HepG2 (cell line): ENCODE measurements around the gene AMPD2. TPM values are rescaled to one million over a fixed set of nuclear protein-coding genes. Genes with fewer than 3 reads are reported as not detected.
A peak's percentile ranks its signal among the peaks of the same experiment; 100 is the strongest.

Experiments used
- ATAC-seq: fragments of 200-7000 bp; cut with Tn5 transposase; 3 replicates; pipeline ENCODE4 v1.9.1; 2020; ENCODE audit warnings: mild to moderate bottlenecking, moderate library complexity
- BruUV-seq: library from RNA; stranded (reverse); fragments of 400-500 nt; replicated peaks from 2 replicates; lab custom pipeline; 2021; lab: Mats Ljungman, UMichigan
- CTCF ChIA-PET: fragments of 300-600 bp; formaldehyde crosslinking; extraction: SDS; loops from one replicate; lab custom pipeline; 2021; ENCODE audit warnings: low total read pairs, inconsistent platforms, low intra/inter-chr PET ratio; lab: Yijun Ruan, JAX
- POLR2A ChIA-PET: fragments of 350-600 bp; sonication (Branson Sonifier 250); formaldehyde crosslinking; loops from one replicate; lab custom pipeline; 2020; ENCODE audit warnings: antibody characterized with exemption, inconsistent platforms; lab: Yijun Ruan, JAX
- DNase-seq: peaks from one replicate; pipeline ENCODE4 v3.0.0-alpha.2; 2015; ENCODE audit warnings: low spot score
- FAIRE-seq: peaks from 3 replicates; lab custom pipeline; 2011; peaks lifted over from hg19 to GRCh38; lab: Jason Lieb, UNC
- H2AFZ ChIP-seq: one replicate; pipeline ENCODE4 v1.6.1; 2011; ENCODE audit warnings: low read length, inconsistent platforms
- H3K27ac ChIP-seq: fragments of 300-600 bp; 3 replicates; pipeline ENCODE4 v1.8.0; 2011; ENCODE audit warnings: mixed run types, mild to moderate bottlenecking, mixed read lengths, low read length, inconsistent platforms; ENCODE audit not compliant: insufficient read depth; ENCODE audit errors: extremely low read length
- H3K27me3 ChIP-seq, 2 experiments: fragments of 200-600 bp in 1 of 2; 2 replicates in 1 of 2; 3 replicates in 1 of 2; pipeline versions ENCODE4 v1.6.0 to v1.8.0; 2011; ENCODE audit warnings: low read length in 2 of 2, mild to moderate bottlenecking in 2 of 2, moderate library complexity in 2 of 2, inconsistent platforms in 1 of 2; ENCODE audit not compliant: insufficient read depth in 2 of 2, control insufficient read depth in 1 of 2
- H3K36me3 ChIP-seq, 2 experiments: fragments of 200-600 bp in 1 of 2; replicated peaks in 1 of 2; 2 replicates in 1 of 2; 3 replicates in 1 of 2; pipeline versions ENCODE4 v1.5.1 to v1.8.0; 2011; ENCODE audit warnings: low read length in 2 of 2, inconsistent platforms in 1 of 2; ENCODE audit not compliant: insufficient read depth in 2 of 2, control insufficient read depth in 1 of 2
- H3K4me1 ChIP-seq: 2 replicates; pipeline ENCODE4 v1.5.1; 2012; ENCODE audit warnings: low read length, inconsistent platforms; ENCODE audit not compliant: insufficient read depth
- H3K4me2 ChIP-seq: 2 replicates; pipeline ENCODE4 v1.6.0; 2011; ENCODE audit warnings: low read depth, low read length, inconsistent platforms
- H3K4me3 ChIP-seq, 3 experiments: fragments of 200-600 bp in 1 of 3; sonication (generic), shearing (Covaris generic) in 1 of 3; replicated peaks in 1 of 3; 2 replicates each; pipeline ENCODE4 v1.5.1; 2011 to 2016; ENCODE audit warnings: low read length in 3 of 3, inconsistent platforms in 2 of 3, low read depth in 2 of 3, mild to moderate bottlenecking in 2 of 3, control low read depth in 1 of 3, mixed read lengths in 1 of 3; ENCODE audit not compliant: insufficient read depth in 1 of 3
- H3K79me2 ChIP-seq: one replicate; pipeline ENCODE4 v1.6.1; 2011; ENCODE audit warnings: low read length, inconsistent platforms; ENCODE audit not compliant: insufficient read depth
- H3K9ac ChIP-seq: 2 replicates; pipeline ENCODE4 v1.6.0; 2011; ENCODE audit warnings: mild to moderate bottlenecking, low read depth, low read length, inconsistent platforms; ENCODE audit not compliant: insufficient read depth
- H3K9me3 ChIP-seq: 2 replicates; pipeline ENCODE4 v1.5.1; 2012; ENCODE audit warnings: mild to moderate bottlenecking, low read length
- H4K20me1 ChIP-seq: 2 replicates; pipeline ENCODE4 v1.6.0; 2011; ENCODE audit warnings: inconsistent platforms, mild to moderate bottlenecking, low read length, moderate library complexity; ENCODE audit not compliant: insufficient read depth
- BCL6 ChIP-seq: IDR thresholded peaks from 2 replicates; pipeline ENCODE4 v1.6.1; 2016; ENCODE audit warnings: missing genetic modification reagents, missing compliant biosample characterization
- BHLHE40 ChIP-seq: IDR thresholded peaks from 2 replicates; pipeline ENCODE4 v1.6.1; 2011; ENCODE audit warnings: low read length, improper control_type of control experiment
- CTCF ChIP-seq: sonication (generic); formaldehyde crosslinking; IDR thresholded peaks from 2 replicates; pipeline ENCODE4 v1.5.0; 2020; ENCODE audit warnings: mild to moderate bottlenecking, missing genetic modification reagents, moderate library complexity
- FOXA3 ChIP-seq: IDR thresholded peaks from 2 replicates; pipeline ENCODE4 v1.6.1; 2016; ENCODE audit warnings: missing genetic modification reagents, missing compliant biosample characterization
- HOXD1 ChIP-seq: sonication (generic); formaldehyde crosslinking; IDR thresholded peaks from 2 replicates; pipeline ENCODE4 v1.5.0; 2020; ENCODE audit warnings: missing genetic modification reagents
- SKI ChIP-seq: fragments of 450-650 bp; IDR thresholded peaks from one replicate; pipeline ENCODE4 v1.6.1; 2018; ENCODE audit warnings: mild to moderate bottlenecking; ENCODE audit not compliant: partially characterized antibody
- ZNF512B ChIP-seq: sonication (generic); formaldehyde crosslinking; IDR thresholded peaks from 2 replicates; pipeline ENCODE4 v1.5.1; 2020; ENCODE audit warnings: missing genetic modification reagents, mild to moderate bottlenecking, borderline replicate concordance
- ZNF644 ChIP-seq: IDR thresholded peaks from 2 replicates; pipeline ENCODE4 v1.6.1; 2016; ENCODE audit warnings: low read depth
- ZNF782 ChIP-seq: sonication (generic); formaldehyde crosslinking; IDR thresholded peaks from 2 replicates; pipeline ENCODE4 v1.4.0; 2020; ENCODE audit warnings: missing genetic modification reagents, mild to moderate bottlenecking, borderline replicate concordance
- ZNF792 ChIP-seq: IDR thresholded peaks from 2 replicates; pipeline ENCODE4 v1.6.1; 2016
- ZSCAN31 ChIP-seq: sonication (generic); formaldehyde crosslinking; IDR thresholded peaks from 2 replicates; pipeline ENCODE4 v1.5.0; 2020; ENCODE audit warnings: low read depth, mild to moderate bottlenecking, missing genetic modification reagents
- WGBS: methylation state at CpG from one replicate; pipeline ENCODE4 v1.1.6; 2017; ENCODE audit warnings: low lambda C conversion rate; 5-methylcytosine and 5-hydroxymethylcytosine counted together
- in situ Hi-C: cut with HindIII; loops from 2 replicates; pipeline ENCODE4 v1.10.0; 2017; ENCODE audit warnings: low pct_unique_long_range_greater_than_20kb; ENCODE audit not compliant: extremely low pct_ligation_motif_present
- intact Hi-C: fragments of 100-400 bp; cut with micrococcal nuclease; formaldehyde crosslinking; loops from one replicate; pipeline ENCODE4 v1.10.0; 2022; ENCODE audit not compliant: unreplicated experiment
- polyA plus RNA-seq, 8 experiments: library from polyadenylated mRNA; depleted of rRNA in 3 of 8; stranded (reverse) in 7 of 8; unstranded in 1 of 8; fragments of >200 nt; fragmentation: Illumina TruSeq in 4 of 8; extraction: Trizol in 4 of 8; gene quantifications; 2 replicates each; pipeline versions ENCODE4 v1.2.1 to v1.2.3, GENCODE V29; 2011 to 2016; ENCODE audit warnings: low read depth in 4 of 8, missing spikeins in 1 of 8, mixed read lengths in 1 of 8; ENCODE audit not compliant: insufficient read depth in 1 of 8
- total RNA-seq, 5 experiments: library from RNA; depleted of rRNA; stranded (reverse); fragments of >200 nt; fragmentation: Illumina TruSeq; extraction: Trizol; gene quantifications; 2 replicates each; pipeline ENCODE4 v1.2.3, GENCODE V29; 2016; ENCODE audit warnings: low read depth in 1 of 5
- TF ChIP-seq, protein P1 (sequence below): sonication (generic); formaldehyde crosslinking; IDR thresholded peaks from 2 replicates; pipeline ENCODE4 v1.5.0; 2020; ENCODE audit warnings: missing genetic modification reagents
- TF ChIP-seq, protein P2 (sequence below): sonication (generic); formaldehyde crosslinking; IDR thresholded peaks from 2 replicates; pipeline ENCODE4 v1.4.0; 2020; ENCODE audit warnings: missing genetic modification reagents
- TF ChIP-seq, protein P3 (sequence below): sonication (generic); formaldehyde crosslinking; IDR thresholded peaks from 2 replicates; pipeline ENCODE4 v1.4.0; 2020; ENCODE audit warnings: missing genetic modification reagents, borderline replicate concordance

Gene AMPD2
- total and polyA plus RNA-seq, 2 of the 13 experiments (the other 11 are each of a cell fraction or from before 2014, with no cell fraction given): 62.3 to 82.0 TPM

DNA sequence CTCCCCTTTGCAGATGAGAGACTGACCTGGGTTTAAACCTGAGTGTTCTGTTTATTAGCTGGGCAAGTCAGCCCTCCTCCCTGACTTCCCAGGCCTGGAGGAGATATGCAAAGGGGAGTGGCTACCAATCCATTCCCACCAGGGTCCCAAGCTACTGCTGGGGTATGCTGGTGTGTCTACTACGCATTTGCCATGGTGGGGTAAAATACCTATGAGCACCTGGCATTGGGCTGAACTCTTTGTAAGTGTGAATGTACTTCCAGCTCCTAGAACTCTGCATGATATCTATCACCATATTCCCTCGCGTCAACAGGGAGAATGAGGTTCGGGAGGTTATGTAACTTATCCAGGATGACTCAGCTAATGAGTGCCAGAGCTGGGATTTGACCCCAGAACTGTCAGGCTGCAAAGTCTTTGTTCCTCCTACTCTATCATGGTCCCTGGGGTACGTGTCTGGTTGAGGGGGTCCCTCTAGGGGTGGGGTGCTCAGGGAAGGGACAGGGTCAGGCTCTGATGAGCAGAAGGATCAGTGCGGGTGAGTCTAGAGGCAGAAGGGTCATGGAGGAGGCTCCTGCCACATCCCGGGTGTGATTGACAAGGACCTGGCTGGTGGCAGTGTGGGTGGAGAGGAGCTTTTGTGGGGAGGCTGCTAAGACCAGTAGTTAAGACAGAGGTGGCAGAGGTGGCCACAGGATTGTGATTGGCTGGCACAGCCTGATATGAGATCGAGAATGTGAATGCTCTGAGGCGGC is 16.7 kb downstream of the AMPD2 start (continued):
- TF ChIP-seq ZNF782: no peak
- peak; percentile 59; the same call in 1 of the 2 replicates for TF ChIP-seq ZNF792 (CRISPR knock-in tag)
- no peak for TF ChIP-seq SKI
- TF ChIP-seq, protein P1, sequence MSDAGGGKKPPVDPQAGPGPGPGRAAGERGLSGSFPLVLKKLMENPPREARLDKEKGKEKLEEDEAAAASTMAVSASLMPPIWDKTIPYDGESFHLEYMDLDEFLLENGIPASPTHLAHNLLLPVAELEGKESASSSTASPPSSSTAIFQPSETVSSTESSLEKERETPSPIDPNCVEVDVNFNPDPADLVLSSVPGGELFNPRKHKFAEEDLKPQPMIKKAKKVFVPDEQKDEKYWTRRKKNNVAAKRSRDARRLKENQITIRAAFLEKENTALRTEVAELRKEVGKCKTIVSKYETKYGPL (CRISPR knock-in tag): peak; percentile 82; the same call in 1 of the 2 replicates
- TF ChIP-seq, protein P2, sequence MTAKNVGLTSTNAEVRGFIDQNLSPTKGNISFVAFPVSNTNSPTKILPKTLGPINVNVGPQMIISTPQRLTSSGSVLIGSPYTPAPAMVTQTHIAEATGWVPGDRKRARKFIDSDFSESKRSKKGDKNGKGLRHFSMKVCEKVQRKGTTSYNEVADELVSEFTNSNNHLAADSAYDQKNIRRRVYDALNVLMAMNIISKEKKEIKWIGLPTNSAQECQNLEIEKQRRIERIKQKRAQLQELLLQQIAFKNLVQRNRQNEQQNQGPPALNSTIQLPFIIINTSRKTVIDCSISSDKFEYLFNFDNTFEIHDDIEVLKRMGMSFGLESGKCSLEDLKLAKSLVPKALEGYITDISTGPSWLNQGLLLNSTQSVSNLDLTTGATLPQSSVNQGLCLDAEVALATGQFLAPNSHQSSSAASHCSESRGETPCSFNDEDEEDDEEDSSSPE (CRISPR knock-in tag): no peak
- 0 out of 2 replicates have a peak, but pooled peaks have one; percentile 34 for TF ChIP-seq ZSCAN31
- TF ChIP-seq CTCF: peak; percentile 41

- Histone ChIP-seq H3K9me3 (no peaks in the 10 kb centered on the region), H3K4me2 (no peak overlapping the region), H3K4me3 (no peak overlapping the region), H4K20me1 (no peaks in the 10 kb centered on the region), H3K27ac (no peak overlapping the region), H3K36me3 (no peaks in the 10 kb centered on the region), H3K4me1 (peaks cover 27% of the 10 kb centered on the region), H2AFZ (no peak overlapping the region), H3K27me3 (no peaks in the 10 kb centered on the region), H3K79me2 (no peaks in the 10 kb centered on the region), H3K9ac (no peak overlapping the region)
- no TSS peak for BruUV-seq
- in situ Hi-C loops (no loop called here), intact Hi-C loops (no loop called here)
- FAIRE-seq: no peak
- no peak for ATAC-seq
- WGBS: 96% methylated on average over 7 of the region's 7 CpGs
- no peak for DNase-seq
- POLR2A ChIA-PET: interaction anchor here (2.2 kb wide), 1 partner anchor 17 kb away, joined by 11 read pairs; no protein-coding TSS in a partner anchor
- CTCF ChIA-PET: no interaction called here
- TF ChIP-seq ZNF512B (CRISPR knock-in tag): no peak
- no peak for TF ChIP-seq BHLHE40
- TF ChIP-seq, protein P3, sequence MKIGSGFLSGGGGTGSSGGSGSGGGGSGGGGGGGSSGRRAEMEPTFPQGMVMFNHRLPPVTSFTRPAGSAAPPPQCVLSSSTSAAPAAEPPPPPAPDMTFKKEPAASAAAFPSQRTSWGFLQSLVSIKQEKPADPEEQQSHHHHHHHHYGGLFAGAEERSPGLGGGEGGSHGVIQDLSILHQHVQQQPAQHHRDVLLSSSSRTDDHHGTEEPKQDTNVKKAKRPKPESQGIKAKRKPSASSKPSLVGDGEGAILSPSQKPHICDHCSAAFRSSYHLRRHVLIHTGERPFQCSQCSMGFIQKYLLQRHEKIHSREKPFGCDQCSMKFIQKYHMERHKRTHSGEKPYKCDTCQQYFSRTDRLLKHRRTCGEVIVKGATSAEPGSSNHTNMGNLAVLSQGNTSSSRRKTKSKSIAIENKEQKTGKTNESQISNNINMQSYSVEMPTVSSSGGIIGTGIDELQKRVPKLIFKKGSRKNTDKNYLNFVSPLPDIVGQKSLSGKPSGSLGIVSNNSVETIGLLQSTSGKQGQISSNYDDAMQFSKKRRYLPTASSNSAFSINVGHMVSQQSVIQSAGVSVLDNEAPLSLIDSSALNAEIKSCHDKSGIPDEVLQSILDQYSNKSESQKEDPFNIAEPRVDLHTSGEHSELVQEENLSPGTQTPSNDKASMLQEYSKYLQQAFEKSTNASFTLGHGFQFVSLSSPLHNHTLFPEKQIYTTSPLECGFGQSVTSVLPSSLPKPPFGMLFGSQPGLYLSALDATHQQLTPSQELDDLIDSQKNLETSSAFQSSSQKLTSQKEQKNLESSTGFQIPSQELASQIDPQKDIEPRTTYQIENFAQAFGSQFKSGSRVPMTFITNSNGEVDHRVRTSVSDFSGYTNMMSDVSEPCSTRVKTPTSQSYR (CRISPR knock-in tag): no peak
- TF ChIP-seq FOXA3: no peak
- no peak for TF ChIP-seq HOXD1 (CRISPR knock-in tag)
- TF ChIP-seq BCL6 (CRISPR knock-in tag): no peak
- TF ChIP-seq ZNF644 (CRISPR knock-in tag): no peak
Measured at GRCh38 chr1:109637446-109637845, 17.8 kb downstream of the AMPD2 start.
